Transverse colon (tissue), 4 donors: ENCODE results near the gene KIAA1217. TPM values are rescaled to one million over a fixed set of nuclear protein-coding genes. Genes with fewer than 3 reads are reported as not detected.

ENCODE experiments used
- DNase-seq: peaks from one replicate; pipeline ENCODE4 v3.0.0-alpha.2; 2019
- H3K27ac ChIP-seq, 4 donors: fragments of 200-600 bp; sonication (generic); 2 replicates each; pipeline ENCODE4 v1.5.1; 2016 to 2018; ENCODE audit warnings: inconsistent platforms in 4 of 4
- H3K27me3 ChIP-seq: fragments of 200-600 bp; sonication (generic); 2 replicates; pipeline ENCODE4 v1.5.1; 2017; ENCODE audit warnings: inconsistent platforms
- H3K36me3 ChIP-seq, 4 donors: fragments of 200-600 bp; sonication (generic); 2 replicates each; pipeline ENCODE4 v1.5.1; 2017 to 2019; ENCODE audit warnings: inconsistent platforms in 4 of 4
- H3K4me1 ChIP-seq, 4 donors: fragments of 200-600 bp; sonication (generic); 2 replicates each; pipeline ENCODE4 v1.5.1; 2017 to 2020; ENCODE audit warnings: inconsistent platforms in 4 of 4
- H3K4me3 ChIP-seq, 4 donors: fragments of 200-600 bp; sonication (generic); 1 replicate in 1 of 4; 2 replicates in 3 of 4; pipeline versions ENCODE4 v1.5.1 to v1.6.1; 2017 to 2019; ENCODE audit warnings: inconsistent platforms in 4 of 4
- H3K9me3 ChIP-seq, 2 donors: fragments of 200-600 bp; sonication (generic); 2 replicates each; pipeline ENCODE4 v1.5.1; 2017 to 2019; ENCODE audit warnings: inconsistent platforms in 2 of 2
- CTCF ChIP-seq, 5 experiments: fragments of 200-600 bp in 3 of 5; fragments of 450-650 bp in 2 of 5; sonication (generic) in 3 of 5; IDR thresholded peaks; 1 replicate in 2 of 5; 2 replicates in 3 of 5; pipeline ENCODE4 v1.5.1; 2016 to 2017; ENCODE audit warnings: antibody characterized with exemption in 5 of 5, inconsistent platforms in 3 of 5, mild to moderate bottlenecking in 2 of 5, moderate library complexity in 1 of 5
- EP300 ChIP-seq: sonication (generic); formaldehyde crosslinking; IDR thresholded peaks from one replicate; pipeline ENCODE4 v1.6.1; 2017; ENCODE audit warnings: antibody characterized with exemption, low read depth
- POLR2A ChIP-seq: fragments of 450-650 bp; IDR thresholded peaks from one replicate; pipeline ENCODE4 v1.6.1; 2016; ENCODE audit warnings: antibody characterized with exemption, mild to moderate bottlenecking, moderate library complexity
- POLR2AphosphoS5 ChIP-seq, 3 donors: sonication (generic); formaldehyde crosslinking; IDR thresholded peaks; one replicate each; pipeline ENCODE4 v1.6.1; 2016; ENCODE audit warnings: antibody characterized with exemption in 3 of 3
- WGBS, 2 donors: methylation state at CpG; one replicate each; pipeline ENCODE4 v1.1.5; 2018; ENCODE audit warnings: low coverage in 1 of 2; 5-methylcytosine and 5-hydroxymethylcytosine counted together
- in situ Hi-C, 4 donors: fragments of 200-750 bp; cut with MboI; loops; one replicate each; pipeline versions ENCODE4 v1.15.0 to v1.15.1; 2017; ENCODE audit warnings: low sequenced_read_pairs in 3 of 4, low pct_ligation_motif_present in 1 of 4, low pct_unique_long_range_greater_than_20kb in 1 of 4
- intact Hi-C: fragments of 100-400 bp; cut with DNase I; formaldehyde crosslinking; loops from one replicate; pipeline ENCODE4 v1.15.1; 2023; ENCODE audit warnings: low total_unique reads
- total RNA-seq, 4 donors: library from RNA; depleted of rRNA; stranded (reverse); fragments of >200 nt; gene quantifications; one replicate each; pipeline ENCODE4 v1.1.0, GENCODE V29; 2016

Gene KIAA1217
- total RNA-seq, 4 donors from 2014 or later: 56.5 to 175 (median 72.0) TPM

- Histone ChIP-seq H3K36me3 (no peaks in the 10 kb centered on the region), H3K4me3 (no peak overlapping the region), H3K9me3 (no peaks in the 10 kb centered on the region), H3K27ac (no peak overlapping the region), H3K4me1 (no peaks in the 10 kb centered on the region), H3K27me3 (no peaks in the 10 kb centered on the region)
- intact Hi-C loops (no loop called here), in situ Hi-C loops (loop anchor here in 2 of 4 donors (25.0 kb wide), 2 partner anchors 288 to 912 kb away; no protein-coding TSS in a partner anchor)
- TF ChIP-seq CTCF (IDR thresholded peaks at IDR 0.05) (no peak), EP300 (no peak), POLR2AphosphoS5 (IDR thresholded peaks at IDR 0.05) (no peak), POLR2A (no peak)
- no peak for DNase-seq
- 72 to 83% methylated on average over 1 to 3 of the region's 3 CpGs for WGBS, 2 donors
Observed at GRCh38 chr10:24223953-24224352, 15.0 kb downstream of the KIAA1217 start.

- Histone ChIP-seq H3K4me1 (no peaks in the 10 kb centered on the region), H3K4me3 (no peak overlapping the region), H3K9me3 (no peaks in the 10 kb centered on the region), H3K27me3 (no peaks in the 10 kb centered on the region), H3K27ac (no peak overlapping the region), H3K36me3 (no peaks in the 10 kb centered on the region)
- TF ChIP-seq CTCF (IDR thresholded peaks at IDR 0.05) (no peak), POLR2AphosphoS5 (IDR thresholded peaks at IDR 0.05) (no peak), EP300 (no peak), POLR2A (no peak)
- in situ Hi-C loops: no loop called here
- no peak for DNase-seq
- WGBS, 2 donors: 88 to 89% methylated on average over 2 of the region's 2 CpGs
- intact Hi-C loops: no loop called here
Observed at GRCh38 chr10:24228642-24229041, 19.7 kb downstream of the KIAA1217 start.

- TF ChIP-seq POLR2AphosphoS5 (IDR thresholded peaks at IDR 0.05): no peak
- no peak for TF ChIP-seq EP300
- TF ChIP-seq CTCF (IDR thresholded peaks at IDR 0.05): no peak
- TF ChIP-seq POLR2A: no peak
- no peak overlapping the region for H3K4me3 ChIP-seq
- 93 to 100% methylated on average over 1 to 3 of the region's 3 CpGs for WGBS, 2 donors
- intact Hi-C loops: no loop called here
- no peaks in the 10 kb centered on the region for H3K27me3 ChIP-seq
- H3K4me1 ChIP-seq: no peaks in the 10 kb centered on the region
- H3K27ac ChIP-seq: no peak overlapping the region
- in situ Hi-C loops: no loop called here
- no peaks in the 10 kb centered on the region for H3K9me3 ChIP-seq
- no peaks in the 10 kb centered on the region for H3K36me3 ChIP-seq
- DNase-seq: no peak
Observed at GRCh38 chr10:24229909-24230308, 21.0 kb downstream of the KIAA1217 start.

GRCh38 chr10:24231200-24231599 lies 22.3 kb downstream of the KIAA1217 start:
- 93 to 97% methylated on average over 8 of the region's 8 CpGs for WGBS, 2 donors
- intact Hi-C loops (no loop called here), in situ Hi-C loops (no loop called here)
- TF ChIP-seq POLR2A (no peak), CTCF (IDR thresholded peaks at IDR 0.05) (no peak), EP300 (no peak), POLR2AphosphoS5 (IDR thresholded peaks at IDR 0.05) (no peak)
- no peaks in the 10 kb centered on the region for H3K27me3 ChIP-seq
- no peak overlapping the region for H3K27ac ChIP-seq
- H3K9me3 ChIP-seq: no peaks in the 10 kb centered on the region
- DNase-seq: no peak
- no peaks in the 10 kb centered on the region for H3K36me3 ChIP-seq
- no peak overlapping the region for H3K4me3 ChIP-seq
- H3K4me1 ChIP-seq: no peaks in the 10 kb centered on the region
